IMR-90 (cell line): ENCODE data around the gene FARP1. TPM values are rescaled to one million over a fixed set of nuclear protein-coding genes. Genes with fewer than 3 reads are reported as not detected.

Source experiments
- ATAC-seq: fragments of 200-7000 bp; cut with Tn5 transposase; 2 replicates; pipeline ENCODE4 v1.9.1; 2020; ENCODE audit warnings: low read depth, mild to moderate bottlenecking, moderate library complexity
- BruUV-seq: library from RNA; stranded (reverse); fragments of 400-500 nt; replicated peaks from 2 replicates; lab custom pipeline; 2021; lab: Mats Ljungman, UMichigan
- CTCF ChIA-PET: fragments of 300-600 bp; formaldehyde crosslinking; extraction: SDS; loops from one replicate; lab custom pipeline; 2021; ENCODE audit warnings: antibody characterized with exemption; lab: Yijun Ruan, JAX
- POLR2A ChIA-PET: fragments of 300-600 bp; sonication (Branson Sonifier 250); formaldehyde crosslinking; loops from one replicate; lab custom pipeline; 2022; ENCODE audit warnings: antibody characterized with exemption; ENCODE audit not compliant: unreplicated experiment; lab: Charles Lee
- DNase-seq: peaks from one replicate; pipeline ENCODE4 v3.0.0; 2013
- H2AFZ ChIP-seq: replicated peaks from 2 replicates; pipeline ENCODE3; 2013; ENCODE audit warnings: low read length, mild to moderate bottlenecking; ENCODE audit not compliant: poor library complexity
- H2AK5ac ChIP-seq: 2 replicates; pipeline ENCODE4 v1.6.1; 2013; ENCODE audit warnings: low read depth, low read length, inconsistent platforms
- H2AK9ac ChIP-seq: replicated peaks from 2 replicates; pipeline ENCODE3; 2013; ENCODE audit warnings: mild to moderate bottlenecking, low read depth, low read length, moderate library complexity; ENCODE audit not compliant: poor library complexity
- H2BK120ac ChIP-seq: 2 replicates; pipeline ENCODE4 v1.6.1; 2013; ENCODE audit warnings: low read depth, low read length, inconsistent platforms
- H2BK15ac ChIP-seq: 3 replicates; pipeline ENCODE4 v1.6.1; 2013; ENCODE audit warnings: low read depth, low read length, inconsistent platforms
- H2BK20ac ChIP-seq: 2 replicates; pipeline ENCODE4 v1.6.1; 2013; ENCODE audit warnings: low read depth, mild to moderate bottlenecking, inconsistent platforms, low read length, moderate library complexity
- H2BK5ac ChIP-seq: 2 replicates; pipeline ENCODE4 v1.6.1; 2013; ENCODE audit warnings: mild to moderate bottlenecking, low read depth, low read length, inconsistent platforms; ENCODE audit not compliant: poor library complexity, severe bottlenecking
- H3K14ac ChIP-seq: replicated peaks from 2 replicates; pipeline ENCODE4 v1.6.1; 2013; ENCODE audit warnings: low read depth, low read length, inconsistent platforms
- H3K18ac ChIP-seq: 2 replicates; pipeline ENCODE4 v1.6.1; 2013; ENCODE audit warnings: low read depth, low read length, control low read depth
- H3K23ac ChIP-seq: 2 replicates; pipeline ENCODE4 v1.6.1; 2013; ENCODE audit warnings: low read depth, low read length, inconsistent platforms
- H3K27ac ChIP-seq: 2 replicates; pipeline ENCODE4 v1.5.1; 2013; ENCODE audit warnings: mild to moderate bottlenecking, control low read depth, low read length; ENCODE audit not compliant: insufficient read depth
- H3K27me3 ChIP-seq: 2 replicates; pipeline ENCODE4 v1.6.1; 2013; ENCODE audit warnings: low read length; ENCODE audit not compliant: control insufficient read depth, insufficient read depth
- H3K36me3 ChIP-seq: 2 replicates; pipeline ENCODE4 v1.6.1; 2013; ENCODE audit warnings: low read length, mixed read lengths; ENCODE audit not compliant: control insufficient read depth, insufficient read depth
- H3K4ac ChIP-seq: 2 replicates; pipeline ENCODE4 v1.6.1; 2013; ENCODE audit warnings: low read depth, low read length, inconsistent platforms
- H3K4me1 ChIP-seq: 2 replicates; pipeline ENCODE4 v1.6.1; 2013; ENCODE audit warnings: low read length, mixed read lengths; ENCODE audit not compliant: control insufficient read depth, insufficient read depth
- H3K4me2 ChIP-seq: 2 replicates; pipeline ENCODE4 v1.6.1; 2013; ENCODE audit warnings: low read depth, mild to moderate bottlenecking, control low read depth, low read length, moderate library complexity
- H3K4me3 ChIP-seq: 2 replicates; pipeline ENCODE4 v1.5.1; 2013; ENCODE audit warnings: low read depth, mild to moderate bottlenecking, control low read depth, low read length, moderate library complexity; ENCODE audit not compliant: insufficient read depth
- H3K56ac ChIP-seq: 2 replicates; pipeline ENCODE4 v1.6.1; 2013; ENCODE audit warnings: low read length, inconsistent platforms; ENCODE audit not compliant: insufficient read depth; ENCODE audit errors: extremely low read depth
- H3K79me1 ChIP-seq, 2 experiments: 2 replicates each; pipeline ENCODE4 v1.6.1; 2013; ENCODE audit warnings: low read length in 2 of 2, inconsistent platforms in 1 of 2, low read depth in 1 of 2
- H3K9ac ChIP-seq: 2 replicates; pipeline ENCODE4 v1.6.1; 2013; ENCODE audit warnings: low read depth, low read length, control low read depth
- H3K9me1 ChIP-seq: 2 replicates; pipeline ENCODE4 v1.6.1; 2013; ENCODE audit warnings: low read length, inconsistent platforms; ENCODE audit not compliant: insufficient read depth
- H3K9me3 ChIP-seq: 2 replicates; pipeline ENCODE4 v1.6.1; 2013; ENCODE audit warnings: low read length; ENCODE audit not compliant: control insufficient read depth, insufficient read depth
- H4K20me1 ChIP-seq: 2 replicates; pipeline ENCODE4 v1.6.1; 2013; ENCODE audit warnings: low read length, inconsistent platforms; ENCODE audit not compliant: insufficient read depth
- H4K5ac ChIP-seq: 2 replicates; pipeline ENCODE4 v1.6.1; 2013; ENCODE audit warnings: mild to moderate bottlenecking, low read depth, low read length, control low read depth
- H4K8ac ChIP-seq, 2 experiments: 2 replicates each; pipeline ENCODE4 v1.6.1; 2013; ENCODE audit warnings: low read depth in 2 of 2, low read length in 2 of 2, control low read depth in 1 of 2, inconsistent platforms in 1 of 2
- H4K91ac ChIP-seq: 2 replicates; pipeline ENCODE4 v1.6.1; 2013; ENCODE audit warnings: low read depth, low read length, inconsistent platforms; ENCODE audit not compliant: insufficient read depth
- BHLHE40 ChIP-seq: fragments of 150-350 bp; IDR thresholded peaks from 2 replicates; pipeline ENCODE4 v1.6.1; 2016; ENCODE audit warnings: mild to moderate bottlenecking, low read depth, low read length
- CEBPB ChIP-seq: IDR thresholded peaks from 2 replicates; pipeline ENCODE4 v1.6.1; 2012; ENCODE audit warnings: low read depth, low read length, improper control_type of control experiment
- CHD1 ChIP-seq: IDR thresholded peaks from 2 replicates; pipeline ENCODE4 v1.6.1; 2012; ENCODE audit warnings: low read depth, low read length, improper control_type of control experiment
- CTCF ChIP-seq: conservative IDR thresholded peaks from 2 replicates; pipeline ENCODE4 v1.5.1; 2012; ENCODE audit warnings: mild to moderate bottlenecking, low read depth, low read length, improper control_type of control experiment
- ELK1 ChIP-seq: fragments of 150-350 bp; IDR thresholded peaks from 2 replicates; pipeline ENCODE4 v1.6.1; 2016; ENCODE audit warnings: low read depth, mild to moderate bottlenecking, low read length, moderate library complexity, borderline replicate concordance
- FOS ChIP-seq: fragments of 150-350 bp; IDR thresholded peaks from 2 replicates; pipeline ENCODE4 v1.6.1; 2016; ENCODE audit warnings: low read depth, low read length
- MAFK ChIP-seq: IDR thresholded peaks from 2 replicates; pipeline ENCODE4 v1.6.1; 2012; ENCODE audit warnings: low read depth, low read length, improper control_type of control experiment
- MAZ ChIP-seq: IDR thresholded peaks from 2 replicates; pipeline ENCODE4 v1.6.1; 2012; ENCODE audit warnings: low read depth, mild to moderate bottlenecking, low read length, improper control_type of control experiment, moderate library complexity, borderline replicate concordance
- MXI1 ChIP-seq: IDR thresholded peaks from 2 replicates; pipeline ENCODE4 v1.6.1; 2012; ENCODE audit warnings: low read depth, mild to moderate bottlenecking, low read length, moderate library complexity, borderline replicate concordance
- NFE2L2 ChIP-seq: fragments of 150-350 bp; IDR thresholded peaks from 2 replicates; pipeline ENCODE4 v1.6.1; 2016; ENCODE audit warnings: low read depth, mild to moderate bottlenecking, low read length
- POLR2A ChIP-seq: IDR thresholded peaks from 2 replicates; pipeline ENCODE4 v1.6.1; 2012; ENCODE audit warnings: mild to moderate bottlenecking, low read depth, low read length
- RAD21 ChIP-seq: IDR thresholded peaks from 2 replicates; pipeline ENCODE4 v1.6.1; 2012; ENCODE audit warnings: low read length, improper control_type of control experiment
- RCOR1 ChIP-seq: IDR thresholded peaks from 2 replicates; pipeline ENCODE4 v1.6.1; 2012; ENCODE audit warnings: mild to moderate bottlenecking, low read length, improper control_type of control experiment; ENCODE audit not compliant: insufficient replicate concordance
- RFX5 ChIP-seq: IDR thresholded peaks from 2 replicates; pipeline ENCODE4 v1.8.0; 2012; ENCODE audit warnings: low read depth, mild to moderate bottlenecking, low read length, moderate library complexity
- SMC3 ChIP-seq: fragments of 150-350 bp; IDR thresholded peaks from 2 replicates; pipeline ENCODE4 v1.6.1; 2016; ENCODE audit warnings: low read depth, mild to moderate bottlenecking, antibody characterized with exemption, low read length, moderate library complexity
- USF2 ChIP-seq: fragments of 150-350 bp; IDR thresholded peaks from 2 replicates; pipeline ENCODE4 v1.6.1; 2017; ENCODE audit warnings: mild to moderate bottlenecking, antibody characterized with exemption, low read length, low read depth
- WGBS, 2 experiments: methylation state at CpG; one replicate each; pipeline versions ENCODE4 v1.1.5 to v1.1.7; 2013; ENCODE audit warnings: missing lambda C conversion rate in 2 of 2; ENCODE audit not compliant: insufficient read length in 1 of 2; ENCODE audit errors: extremely low coverage in 2 of 2; 5-methylcytosine and 5-hydroxymethylcytosine counted together
- dilution Hi-C: fragments of 300-500 bp; cut with HindIII; formaldehyde crosslinking; loops from one replicate; pipeline ENCODE4 v1.14.3; 2018; ENCODE audit warnings: low sequenced_read_pairs; ENCODE audit not compliant: unreplicated experiment
- in situ Hi-C: fragments of 300-500 bp; cut with MboI; formaldehyde crosslinking; loops from 3 replicates; pipeline ENCODE4 v1.14.3; 2019; ENCODE audit warnings: low sequenced_read_pairs, inconsistent platforms, mixed read lengths
- intact Hi-C: fragments of 100-400 bp; cut with micrococcal nuclease; formaldehyde crosslinking; loops from 2 replicates; pipeline ENCODE4 v1.10.0; 2022
- polyA plus RNA-seq, 3 experiments: library from polyadenylated mRNA; depleted of rRNA; stranded (reverse); fragments of >200 nt; gene quantifications; 2 replicates each; pipeline ENCODE4 v1.2.3, GENCODE V29; 2012; ENCODE audit warnings: low replicate concordance in 1 of 3
- total RNA-seq: library from RNA; depleted of rRNA; stranded (reverse); fragments of >200 nt; gene quantifications from 2 replicates; pipeline ENCODE4 v1.2.3, GENCODE V29; 2012

The FARP1 gene
- total and polyA plus RNA-seq, 2 of the 4 experiments (the other 2 are of a cell fraction), result 39.6 to 57.0 TPM

- Histone ChIP-seq H3K27ac (no peak overlapping the region), H4K91ac (peak overlapping the region; percentile 13; the same call in 1 of the 2 replicates), H2BK15ac (no peak overlapping the region), H3K4ac (no peak overlapping the region; the same call in 1 of the 2 replicates), H3K36me3 (0 out of 2 replicates have a peak, but pooled peaks cover 1% of the 10 kb centered on the region), H2AFZ (no peak overlapping the region), H2BK5ac (no peak overlapping the region), H3K4me1 (peaks cover 4% of the 10 kb centered on the region), H3K27me3 (no peaks in the 10 kb centered on the region), H2BK20ac (no peak overlapping the region), H2BK120ac (no peak overlapping the region), H4K5ac (no peak overlapping the region), H3K4me2 (no peak overlapping the region), H3K14ac (no peak overlapping the region), H4K20me1 (peaks cover 25% of the 10 kb centered on the region), H4K8ac (peak overlapping the region in 1 of 2 experiments; percentile 47; a peak in 1 of 4 replicates), H3K23ac (no peak overlapping the region), H3K79me1 (peaks cover 40 to 85% of the 10 kb centered on the region in 2 experiments), H2AK9ac (peak overlapping the region; percentile 44), H3K4me3 (no peak overlapping the region), H3K9ac (no peak overlapping the region), H3K9me3 (no peaks in the 10 kb centered on the region), H3K56ac (no peak overlapping the region), H3K18ac (no peak overlapping the region), H2AK5ac (no peak overlapping the region), H3K9me1 (peaks cover 25% of the 10 kb centered on the region)
- POLR2A ChIA-PET, result no interaction called here
- WGBS, 2 experiments, result 61% methylated on average over 5 of the region's 12 CpGs; no CpG with 5 or more reads in 1 of the 2 experiments
- intact Hi-C loops (no loop called here), in situ Hi-C loops (no loop called here), dilution Hi-C loops (no loop called here)
- no peak for ATAC-seq
- no peak for DNase-seq
- no peak for TF ChIP-seq MAFK
- no peak for TF ChIP-seq CTCF
- no peak for TF ChIP-seq BHLHE40
- no peak for TF ChIP-seq POLR2A
- TF ChIP-seq ELK1, result no peak
- no peak for TF ChIP-seq SMC3
- no peak for TF ChIP-seq FOS
- TF ChIP-seq RCOR1, result no peak
- no peak for TF ChIP-seq RAD21
- no peak for TF ChIP-seq USF2
- TF ChIP-seq CEBPB, result no peak
- TF ChIP-seq MAZ, result no peak
- no peak for TF ChIP-seq MXI1
- TF ChIP-seq CHD1, result no peak
- no peak for TF ChIP-seq NFE2L2
- no peak for TF ChIP-seq RFX5
- no TSS peak for BruUV-seq
- CTCF ChIA-PET, result no interaction called here
Observed at GRCh38 chr13:98240135-98240534, 97.2 kb downstream of the FARP1 start.
